CD4-positive, alpha-beta T cell (primary cell): ENCODE measurements around the gene FOSL2. TPM values are rescaled to one million over a fixed set of nuclear protein-coding genes. Genes with fewer than 3 reads are reported as not detected.

ENCODE experiments used
- ATAC-seq: fragments of 200-7000 bp; cut with Tn5 transposase; one replicate; pipeline ENCODE4 v1.10.0; 2022; ENCODE audit warnings: mild to moderate bottlenecking; ENCODE audit not compliant: poor library complexity
- CTCF ChIA-PET: fragments of 350-600 bp; sonication (Branson Sonifier 250); formaldehyde crosslinking; loops from one replicate; lab custom pipeline; 2021; ENCODE audit warnings: antibody characterized with exemption, inconsistent platforms; lab: Charles Lee
- POLR2A ChIA-PET: fragments of 350-600 bp; sonication (Branson Sonifier 250); formaldehyde crosslinking; loops from one replicate; lab custom pipeline; 2021; ENCODE audit warnings: antibody characterized with exemption, inconsistent platforms; lab: Charles Lee
- DNase-seq, 14 experiments: peaks; one replicate each; pipeline ENCODE4 v3.0.0-alpha.2; 2013 to 2020; ENCODE audit warnings: mixed read lengths in 2 of 14
- H3K27ac ChIP-seq, 2 donors: one replicate each; pipeline versions ENCODE4 v1.5.1 to v1.7.0; 2013; ENCODE audit warnings: low read length in 2 of 2, low read depth in 1 of 2, mild to moderate bottlenecking in 1 of 2
- H3K27me3 ChIP-seq, 2 experiments: 1 replicate in 1 of 2; 2 replicates in 1 of 2; pipeline versions ENCODE4 v1.6.1 to v1.7.0; 2013; ENCODE audit warnings: low read length in 2 of 2, control low read depth in 1 of 2, mild to moderate bottlenecking in 1 of 2, moderate library complexity in 1 of 2; ENCODE audit not compliant: insufficient read depth in 2 of 2, control insufficient read depth in 1 of 2
- H3K36me3 ChIP-seq: one replicate; pipeline ENCODE4 v1.6.1; 2013; ENCODE audit warnings: low read length, control low read depth; ENCODE audit not compliant: insufficient read depth
- H3K4me1 ChIP-seq: one replicate; pipeline ENCODE4 v1.6.1; 2013; ENCODE audit warnings: low read length, control low read depth; ENCODE audit not compliant: insufficient read depth
- H3K4me3 ChIP-seq: one replicate; pipeline ENCODE4 v1.5.1; 2013; ENCODE audit warnings: mild to moderate bottlenecking, low read length, moderate library complexity
- H3K9me3 ChIP-seq, 2 experiments: 1 replicate in 1 of 2; 2 replicates in 1 of 2; pipeline versions ENCODE4 v1.6.1 to v1.7.0; 2013; ENCODE audit warnings: low read length in 2 of 2, mild to moderate bottlenecking in 2 of 2, control low read depth in 1 of 2, moderate library complexity in 1 of 2; ENCODE audit not compliant: control insufficient read depth in 1 of 2, insufficient read depth in 1 of 2
- H3K27ac Mint-ChIP-seq: one replicate; pipeline ENCODE4 v1.8.0; 2020; ENCODE audit warnings: mixed read lengths
- H3K27me3 Mint-ChIP-seq: one replicate; pipeline ENCODE4 v1.8.0; 2021; ENCODE audit warnings: mixed read lengths
- H3K36me3 Mint-ChIP-seq: one replicate; pipeline ENCODE4 v1.8.0; 2021; ENCODE audit warnings: low read depth, mixed read lengths
- H3K4me1 Mint-ChIP-seq: one replicate; pipeline ENCODE4 v1.8.0; 2021; ENCODE audit warnings: low read depth, mixed read lengths
- H3K4me3 Mint-ChIP-seq: one replicate; pipeline ENCODE4 v1.8.0; 2020; ENCODE audit warnings: mild to moderate bottlenecking, mixed read lengths
- H3K9me3 Mint-ChIP-seq: one replicate; pipeline ENCODE4 v1.8.0; 2020; ENCODE audit warnings: mixed read lengths
- intact Hi-C, 2 experiments: fragments of 100-400 bp; cut with DNase I in 1 of 2; cut with micrococcal nuclease in 1 of 2; formaldehyde crosslinking; loops; one replicate each; pipeline versions ENCODE4 v1.15.1 to v1.9.0; 2023 to 2025; cut with DNase I, micrococcal nuclease
- polyA plus RNA-seq, 2 donors: library from polyadenylated mRNA; unstranded; fragments of 120-200 nt; gene quantifications; one replicate each; pipeline ENCODE4 v1.2.1, GENCODE V29; 2013
- total RNA-seq, 174 experiments: library from RNA in 2 of 174; stranded (reverse) in 2 of 174; gene quantifications; one replicate each; pipeline ENCODE4 v1.2.3 and lab custom pipeline; 2021 to 2026
- TF ChIP-seq, protein P1 (sequence below): fragments of 200-600 bp; IDR thresholded peaks from one replicate; pipeline ENCODE4 v1.8.0; 2022; ENCODE audit warnings: antibody characterized with exemption, mild to moderate bottlenecking

FOSL2 gene
- total RNA-seq (100 to 1,000 TPM; 152 to 155 TPM), total RNA-seq (lab: John Stamatoyannopoulos, UW) (4.6 to 981 (median 149) reads per million in 172 experiments)
- 12.8 TPM for polyA plus RNA-seq (2013, experiment 1 of 2)
- polyA plus RNA-seq (2013, experiment 2 of 2): 17.1 TPM

DNA sequence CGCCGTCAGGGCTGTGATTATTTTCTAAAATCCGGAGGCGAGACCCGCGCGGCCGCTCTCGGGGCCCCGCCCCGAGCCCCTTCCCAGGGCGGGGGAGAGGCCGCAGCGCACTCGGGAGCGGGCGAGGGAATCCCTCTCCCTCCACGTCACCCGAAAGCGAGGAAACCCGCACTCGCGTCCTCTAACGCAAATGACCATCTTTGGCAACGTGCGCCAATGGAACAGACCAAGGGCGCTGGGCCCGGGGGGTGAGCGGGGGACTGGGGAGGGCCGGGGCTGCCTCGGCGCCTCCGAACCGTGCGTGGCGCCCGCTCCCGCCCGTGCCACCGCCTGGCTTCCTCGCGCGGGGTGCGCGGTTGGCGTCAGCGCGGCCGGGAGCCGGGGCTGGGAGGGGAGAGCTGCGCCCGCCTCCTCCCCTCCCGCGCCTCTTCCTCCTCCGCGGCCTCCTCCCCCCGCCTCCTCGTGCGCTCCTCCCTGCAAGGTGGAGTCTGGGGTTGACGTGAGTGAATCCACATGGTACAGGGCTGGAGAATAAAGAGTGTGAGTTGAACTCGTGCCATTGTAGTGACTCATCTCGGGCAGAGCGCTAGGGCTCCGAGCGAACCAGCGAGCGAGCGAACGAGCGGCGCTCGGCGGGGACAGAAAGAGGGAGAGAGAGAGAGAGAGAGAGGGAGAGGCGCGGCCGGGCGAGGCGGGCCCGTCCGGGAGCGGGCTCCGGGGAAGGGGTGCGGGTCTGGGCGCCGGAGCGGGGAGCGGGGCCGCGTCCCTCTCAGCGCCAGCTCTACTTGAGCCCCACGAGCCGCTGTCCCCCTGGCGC, at the start of gene FOSL2:
Gene FOSL2 (plus strand): TSS at position 562 of the 817 bp plus-strand sequence. CDS start 863 bp downstream, outside the sequence.
- Histone ChIP-seq H3K9me3 (no peaks in the 10 kb centered on the region), H3K27me3 (no peaks in the 10 kb centered on the region), H3K27ac (peak within 1 kb of the TSS; percentile 78 to 89), H3K4me1 (peaks cover 49% of the 10 kb centered on the region), H3K4me3 (peak within 1 kb of the TSS; percentile 79), H3K36me3 (no peaks in the 10 kb centered on the region)
- no peaks in the 10 kb centered on the region for H3K9me3 Mint-ChIP-seq
- H3K4me1 Mint-ChIP-seq: peaks cover 20% of the 10 kb centered on the region
- peak within 1 kb of the TSS; percentile 90 for H3K27ac Mint-ChIP-seq
- DNase-seq: peak; percentile 88 to 99 (median 92)
- H3K36me3 Mint-ChIP-seq: peaks cover 5% of the 10 kb centered on the region
- H3K4me3 Mint-ChIP-seq: peak within 1 kb of the TSS; percentile 95
- POLR2A ChIA-PET: interaction anchor here (0.7 to 4.8 kb wide), 12 partner anchors 10 to 502 kb away, joined by 3 to 46 read pairs (median 4); partner anchors contain the start of gene BABAM2
- intact Hi-C loops: loop anchor here (2.0 to 10.0 kb wide), 12 partner anchors 16 to 1178 kb away; partner anchors contain the start of genes ATRAID (in 1 of the 2), BABAM2 (in 1 of the 2), CAD (in 1 of the 2) and GTF3C2 (in 1 of the 2)
- H3K27me3 Mint-ChIP-seq: peaks cover 5% of the 10 kb centered on the region
- CTCF ChIA-PET: interaction anchor here (0.8 to 1.0 kb wide), 4 partner anchors 8 to 174 kb away, joined by 3 read pairs; no protein-coding TSS in a partner anchor
- TF ChIP-seq, protein P1, sequence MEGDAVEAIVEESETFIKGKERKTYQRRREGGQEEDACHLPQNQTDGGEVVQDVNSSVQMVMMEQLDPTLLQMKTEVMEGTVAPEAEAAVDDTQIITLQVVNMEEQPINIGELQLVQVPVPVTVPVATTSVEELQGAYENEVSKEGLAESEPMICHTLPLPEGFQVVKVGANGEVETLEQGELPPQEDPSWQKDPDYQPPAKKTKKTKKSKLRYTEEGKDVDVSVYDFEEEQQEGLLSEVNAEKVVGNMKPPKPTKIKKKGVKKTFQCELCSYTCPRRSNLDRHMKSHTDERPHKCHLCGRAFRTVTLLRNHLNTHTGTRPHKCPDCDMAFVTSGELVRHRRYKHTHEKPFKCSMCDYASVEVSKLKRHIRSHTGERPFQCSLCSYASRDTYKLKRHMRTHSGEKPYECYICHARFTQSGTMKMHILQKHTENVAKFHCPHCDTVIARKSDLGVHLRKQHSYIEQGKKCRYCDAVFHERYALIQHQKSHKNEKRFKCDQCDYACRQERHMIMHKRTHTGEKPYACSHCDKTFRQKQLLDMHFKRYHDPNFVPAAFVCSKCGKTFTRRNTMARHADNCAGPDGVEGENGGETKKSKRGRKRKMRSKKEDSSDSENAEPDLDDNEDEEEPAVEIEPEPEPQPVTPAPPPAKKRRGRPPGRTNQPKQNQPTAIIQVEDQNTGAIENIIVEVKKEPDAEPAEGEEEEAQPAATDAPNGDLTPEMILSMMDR: no peak
- peak; percentile 72 for ATAC-seq

GRCh38 chr2:28343184-28343942, 49.3 kb upstream of the FOSL2 start:
- intact Hi-C loops: no loop called here
- peaks cover 8% of the 10 kb centered on the region for H3K36me3 Mint-ChIP-seq
- Histone ChIP-seq H3K4me1 (peaks cover 19% of the 10 kb centered on the region), H3K4me3 (no peak overlapping the region), H3K27ac (no peak overlapping the region), H3K9me3 (no peaks in the 10 kb centered on the region), H3K27me3 (no peaks in the 10 kb centered on the region), H3K36me3 (peaks cover 2% of the 10 kb centered on the region)
- no peaks in the 10 kb centered on the region for H3K9me3 Mint-ChIP-seq
- DNase-seq (no peak), ATAC-seq (no peak)
- H3K4me1 Mint-ChIP-seq: peaks cover 12% of the 10 kb centered on the region
- ChIA-PET POLR2A (no interaction called here), CTCF (interaction anchor here (0.8 to 1.0 kb wide), 2 partner anchors 47 to 48 kb away, joined by 3 read pairs; no protein-coding TSS in a partner anchor)
- H3K27me3 Mint-ChIP-seq: no peaks in the 10 kb centered on the region
- H3K27ac Mint-ChIP-seq: no peak overlapping the region
- TF ChIP-seq, protein P1: no peak
- H3K4me3 Mint-ChIP-seq: no peak overlapping the region

GRCh38 chr2:28343971-28344715, 48.5 kb upstream of the FOSL2 start:
- ATAC-seq: no peak
- Mint-ChIP-seq H3K4me3 (no peak overlapping the region), H3K27ac (no peak overlapping the region), H3K36me3 (peaks cover 3% of the 10 kb centered on the region), H3K4me1 (peaks cover 16% of the 10 kb centered on the region), H3K27me3 (no peaks in the 10 kb centered on the region), H3K9me3 (no peaks in the 10 kb centered on the region)
- POLR2A ChIA-PET: no interaction called here
- Histone ChIP-seq H3K4me3 (no peak overlapping the region), H3K27ac (no peak overlapping the region), H3K36me3 (no peaks in the 10 kb centered on the region), H3K4me1 (peaks cover 26% of the 10 kb centered on the region), H3K27me3 (no peaks in the 10 kb centered on the region), H3K9me3 (no peaks in the 10 kb centered on the region)
- intact Hi-C loops: no loop called here
- TF ChIP-seq, protein P1: no peak
- CTCF ChIA-PET: no interaction called here
- DNase-seq: no peak
